ENCODE data around the gene NEDD4.

- TF ChIP-seq SMC3 (conservative IDR thresholded peaks at IDR 0.05; ENCODE audit: poor library complexity) (no peak), CTCF (IDR thresholded peaks at IDR 0.05; ENCODE audit: poor library complexity, severe bottlenecking) (no peak), EP300 (conservative IDR thresholded peaks at IDR 0.05; ENCODE audit: poor library complexity, severe bottlenecking) (no peak), EZH2 (IDR thresholded peaks at IDR 0.05; ENCODE audit: borderline replicate concordance, insufficient read depth, low read length, poor library complexity, severe bottlenecking) (no peak), RAD21 (conservative IDR thresholded peaks at IDR 0.05) (no peak), REST (IDR thresholded peaks at IDR 0.05; ENCODE audit: borderline replicate concordance) (no peak)
Observed at GRCh38 chr15:55915221-55915620, 78.2 kb downstream of the NEDD4 start.

All from neural cell (in vitro differentiated cells).